Gastrocnemius medialis (tissue), 4 donors: ENCODE data around the gene LAMA1. TPM values are rescaled to one million over a fixed set of nuclear protein-coding genes. Genes with fewer than 3 reads are reported as not detected.

ENCODE experiments used
- ATAC-seq, 2 donors: fragments of 150-250 bp; one replicate each; pipeline ENCODE4 v1.9.1; 2016
- DNase-seq, 2 donors: peaks; one replicate each; pipeline ENCODE4 v3.0.0-alpha.2; 2019
- H3K27ac ChIP-seq, 4 donors: fragments of 200-600 bp; sonication (generic); 1 replicate in 1 of 4; 2 replicates in 3 of 4; pipeline ENCODE4 v1.5.1; 2016 to 2018; ENCODE audit warnings: mild to moderate bottlenecking in 2 of 4, moderate library complexity in 1 of 4
- H3K27me3 ChIP-seq, 3 donors: fragments of 200-600 bp; sonication (generic) in 2 of 3; 1 replicate in 1 of 3; 2 replicates in 2 of 3; pipeline versions ENCODE4 v1.5.1 to v1.6.0; 2016 to 2019; ENCODE audit warnings: mild to moderate bottlenecking in 1 of 3, moderate library complexity in 1 of 3
- H3K36me3 ChIP-seq, 2 donors: fragments of 200-600 bp; sonication (generic) in 1 of 2; one replicate each; pipeline ENCODE4 v1.5.1; 2017 to 2018
- H3K4me1 ChIP-seq, 2 donors: fragments of 200-600 bp; sonication (generic) in 1 of 2; one replicate each; pipeline ENCODE4 v1.5.1; 2016 to 2017; ENCODE audit warnings: mild to moderate bottlenecking in 2 of 2
- H3K4me3 ChIP-seq, 4 donors: fragments of 200-600 bp; sonication (generic) in 3 of 4; 1 replicate in 1 of 4; 2 replicates in 3 of 4; pipeline ENCODE4 v1.5.1; 2016 to 2019; ENCODE audit warnings: mild to moderate bottlenecking in 2 of 4
- H3K9me3 ChIP-seq, 3 donors: fragments of 200-600 bp; sonication (generic) in 2 of 3; 1 replicate in 1 of 3; 2 replicates in 2 of 3; pipeline ENCODE4 v1.5.1; 2016 to 2019
- POLR2A ChIP-seq, 2 donors: fragments of 450-650 bp; IDR thresholded peaks; one replicate each; pipeline ENCODE4 v1.6.1; 2017; ENCODE audit warnings: antibody characterized with exemption in 2 of 2, mild to moderate bottlenecking in 2 of 2, moderate library complexity in 2 of 2
- in situ Hi-C, 4 donors: fragments of 200-750 bp; cut with MboI; loops; one replicate each; pipeline versions ENCODE4 v1.15.0 to v1.8.0; 2017; ENCODE audit warnings: low sequenced_read_pairs in 4 of 4
- intact Hi-C: fragments of 100-400 bp; cut with DNase I; formaldehyde crosslinking; loops from one replicate; pipeline ENCODE4 v1.15.1; 2023; ENCODE audit warnings: low total_unique reads
- total RNA-seq, 4 donors: library from RNA; depleted of rRNA; stranded (reverse); fragments of >200 nt; gene quantifications; one replicate each; pipeline versions ENCODE4 v1.1.0 to v1.2.3, GENCODE V29; 2016
- TF ChIP-seq, protein P1 (sequence below), 5 experiments: fragments of 450-650 bp in 3 of 5; fragments of 200-600 bp in 2 of 5; sonication (generic) in 2 of 5; IDR thresholded peaks in 4 of 5; conservative IDR thresholded peaks in 1 of 5; 1 replicate in 4 of 5; 2 replicates in 1 of 5; pipeline ENCODE4 v1.5.1; 2016 to 2019; ENCODE audit warnings: antibody characterized with exemption in 5 of 5, mild to moderate bottlenecking in 3 of 5, moderate library complexity in 3 of 5

Gene LAMA1
- total RNA-seq, 4 donors from 2014 or later = 0.05 to 0.44 (median 0.09) TPM

GRCh38 chr18:6955304-6955703 is 162.3 kb downstream of the LAMA1 start:
- intact Hi-C loops = no loop called here

DNA sequence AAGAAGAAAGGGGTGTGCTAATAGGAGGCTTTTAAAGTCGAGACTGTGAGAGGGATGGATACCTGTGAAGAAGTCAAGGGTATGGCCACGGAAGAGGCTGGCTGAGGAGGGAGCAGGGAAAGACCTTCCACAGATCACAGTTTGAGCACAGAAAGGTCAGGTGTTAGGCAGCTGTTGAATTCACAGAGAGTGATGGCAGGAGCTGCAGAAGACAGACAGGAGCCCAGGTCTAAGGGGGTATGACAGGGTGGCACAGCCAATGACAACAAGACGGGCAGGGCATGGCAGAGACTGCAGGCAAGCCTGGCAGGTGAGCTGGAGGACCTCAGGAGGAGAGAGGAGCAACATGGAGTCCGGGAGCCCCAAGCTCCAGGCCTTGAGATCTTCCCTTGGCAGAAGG is 163.1 kb downstream of the LAMA1 start:
- no peaks in the 10 kb centered on the region for H3K36me3 ChIP-seq
- no peak overlapping the region for H3K27ac ChIP-seq
- H3K4me3 ChIP-seq = no peak overlapping the region
- intact Hi-C loops = no loop called here
- in situ Hi-C loops = no loop called here
- no peaks in the 10 kb centered on the region for H3K9me3 ChIP-seq
- TF ChIP-seq, protein P1, sequence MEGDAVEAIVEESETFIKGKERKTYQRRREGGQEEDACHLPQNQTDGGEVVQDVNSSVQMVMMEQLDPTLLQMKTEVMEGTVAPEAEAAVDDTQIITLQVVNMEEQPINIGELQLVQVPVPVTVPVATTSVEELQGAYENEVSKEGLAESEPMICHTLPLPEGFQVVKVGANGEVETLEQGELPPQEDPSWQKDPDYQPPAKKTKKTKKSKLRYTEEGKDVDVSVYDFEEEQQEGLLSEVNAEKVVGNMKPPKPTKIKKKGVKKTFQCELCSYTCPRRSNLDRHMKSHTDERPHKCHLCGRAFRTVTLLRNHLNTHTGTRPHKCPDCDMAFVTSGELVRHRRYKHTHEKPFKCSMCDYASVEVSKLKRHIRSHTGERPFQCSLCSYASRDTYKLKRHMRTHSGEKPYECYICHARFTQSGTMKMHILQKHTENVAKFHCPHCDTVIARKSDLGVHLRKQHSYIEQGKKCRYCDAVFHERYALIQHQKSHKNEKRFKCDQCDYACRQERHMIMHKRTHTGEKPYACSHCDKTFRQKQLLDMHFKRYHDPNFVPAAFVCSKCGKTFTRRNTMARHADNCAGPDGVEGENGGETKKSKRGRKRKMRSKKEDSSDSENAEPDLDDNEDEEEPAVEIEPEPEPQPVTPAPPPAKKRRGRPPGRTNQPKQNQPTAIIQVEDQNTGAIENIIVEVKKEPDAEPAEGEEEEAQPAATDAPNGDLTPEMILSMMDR (IDR thresholded peaks at IDR 0.05 in 4 of 5, conservative IDR thresholded peaks at IDR 0.05 in 1 of 5) = no peak
- no peak for TF ChIP-seq POLR2A (IDR thresholded peaks at IDR 0.05)
- no peaks in the 10 kb centered on the region for H3K4me1 ChIP-seq
- ATAC-seq = no peak
- DNase-seq = no peak
- no peaks in the 10 kb centered on the region for H3K27me3 ChIP-seq

More at GRCh38 chr18:6955304-6955703, 162.3 kb downstream of the LAMA1 start:
- ATAC-seq = no peak
- Histone ChIP-seq H3K27me3 (no peaks in the 10 kb centered on the region), H3K36me3 (no peaks in the 10 kb centered on the region), H3K4me3 (no peak overlapping the region), H3K9me3 (no peaks in the 10 kb centered on the region), H3K4me1 (no peaks in the 10 kb centered on the region), H3K27ac (no peak overlapping the region)
- TF ChIP-seq, protein P1 (IDR thresholded peaks at IDR 0.05 in 4 of 5, conservative IDR thresholded peaks at IDR 0.05 in 1 of 5) = no peak
- TF ChIP-seq POLR2A (IDR thresholded peaks at IDR 0.05) = no peak
- in situ Hi-C loops = no loop called here
- no peak for DNase-seq

- Histone ChIP-seq H3K27ac (no peak overlapping the region), H3K27me3 (no peaks in the 10 kb centered on the region), H3K9me3 (no peaks in the 10 kb centered on the region), H3K4me1 (no peaks in the 10 kb centered on the region), H3K36me3 (no peaks in the 10 kb centered on the region), H3K4me3 (no peak overlapping the region)
- in situ Hi-C loops (no loop called here), intact Hi-C loops (no loop called here)
- no peak for DNase-seq
- TF ChIP-seq, protein P1 (IDR thresholded peaks at IDR 0.05 in 4 of 5, conservative IDR thresholded peaks at IDR 0.05 in 1 of 5) = no peak
- TF ChIP-seq POLR2A (IDR thresholded peaks at IDR 0.05) = no peak
- ATAC-seq = no peak
These were observed 166.1 kb downstream of the LAMA1 start for GRCh38 chr18:6951336-6952090.

DNA sequence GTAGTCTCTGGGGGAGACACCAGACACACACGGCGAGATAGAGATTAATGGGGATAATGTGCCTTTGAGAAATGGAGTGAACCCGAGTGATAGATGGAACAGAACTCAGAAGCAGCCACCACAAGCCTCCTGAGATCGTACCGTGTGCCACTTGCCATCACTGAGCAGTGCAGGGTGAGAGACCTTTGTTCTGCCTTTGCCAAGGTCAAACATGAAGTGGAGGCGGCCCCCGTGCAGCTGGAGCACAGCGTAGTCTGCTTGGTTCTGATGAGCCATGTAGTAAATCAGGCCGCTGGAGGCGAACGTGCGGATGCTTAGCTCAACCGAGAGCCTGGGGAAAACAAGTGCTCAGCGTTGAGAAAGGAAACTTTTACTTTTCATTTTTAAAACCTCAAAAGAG is 167.0 kb downstream of the LAMA1 start:
- no peaks in the 10 kb centered on the region for H3K27me3 ChIP-seq
- in situ Hi-C loops (no loop called here), intact Hi-C loops (no loop called here)
- DNase-seq (no peak), ATAC-seq (no peak)
- H3K36me3 ChIP-seq = no peaks in the 10 kb centered on the region
- H3K27ac ChIP-seq = no peak overlapping the region
- no peak overlapping the region for H3K4me3 ChIP-seq
- H3K4me1 ChIP-seq = no peaks in the 10 kb centered on the region
- TF ChIP-seq, protein P1 (IDR thresholded peaks at IDR 0.05 in 4 of 5, conservative IDR thresholded peaks at IDR 0.05 in 1 of 5) = no peak
- no peak for TF ChIP-seq POLR2A (IDR thresholded peaks at IDR 0.05)
- H3K9me3 ChIP-seq = no peaks in the 10 kb centered on the region
